ENCODE measurements around the gene COL3A1.

Gene COL3A1

DNA sequence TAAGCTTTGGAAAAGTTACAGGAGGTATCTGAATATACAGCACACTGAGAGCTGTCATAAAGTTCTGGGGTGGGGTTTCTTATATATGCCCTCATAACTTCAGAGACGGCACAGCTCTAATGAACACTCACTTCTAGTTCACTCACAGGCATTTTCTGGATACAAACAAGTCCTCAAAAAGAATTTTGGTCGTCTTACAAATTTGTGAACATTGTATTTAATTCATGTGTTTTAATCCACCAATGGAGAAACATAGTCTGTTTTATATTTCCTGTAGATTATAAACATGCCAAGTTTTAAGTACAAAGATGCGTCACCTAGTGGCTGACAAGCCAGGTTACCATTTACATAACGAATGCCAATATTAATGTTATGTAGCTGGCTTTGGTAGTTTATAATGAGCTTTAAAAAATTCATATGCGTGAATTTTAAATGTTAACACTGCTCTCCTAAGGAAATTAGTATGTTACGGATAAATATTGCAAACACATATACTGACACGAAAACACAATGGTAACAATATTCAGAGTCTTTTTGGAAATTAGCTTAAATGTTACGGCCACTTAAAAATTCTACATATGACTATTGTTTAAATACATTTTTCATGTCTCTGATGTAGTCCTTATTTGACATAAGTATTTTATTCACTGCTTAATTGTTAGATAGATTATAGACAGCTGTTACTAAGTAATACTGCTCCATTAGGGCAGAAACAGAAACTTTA lies 2.5 kb downstream of the COL3A1 start:
- DNase-seq: peak; percentile 64

GRCh38 chr2:188977317-188977716 lies 3.1 kb downstream of the COL3A1 start:
- no peak for DNase-seq

DNA sequence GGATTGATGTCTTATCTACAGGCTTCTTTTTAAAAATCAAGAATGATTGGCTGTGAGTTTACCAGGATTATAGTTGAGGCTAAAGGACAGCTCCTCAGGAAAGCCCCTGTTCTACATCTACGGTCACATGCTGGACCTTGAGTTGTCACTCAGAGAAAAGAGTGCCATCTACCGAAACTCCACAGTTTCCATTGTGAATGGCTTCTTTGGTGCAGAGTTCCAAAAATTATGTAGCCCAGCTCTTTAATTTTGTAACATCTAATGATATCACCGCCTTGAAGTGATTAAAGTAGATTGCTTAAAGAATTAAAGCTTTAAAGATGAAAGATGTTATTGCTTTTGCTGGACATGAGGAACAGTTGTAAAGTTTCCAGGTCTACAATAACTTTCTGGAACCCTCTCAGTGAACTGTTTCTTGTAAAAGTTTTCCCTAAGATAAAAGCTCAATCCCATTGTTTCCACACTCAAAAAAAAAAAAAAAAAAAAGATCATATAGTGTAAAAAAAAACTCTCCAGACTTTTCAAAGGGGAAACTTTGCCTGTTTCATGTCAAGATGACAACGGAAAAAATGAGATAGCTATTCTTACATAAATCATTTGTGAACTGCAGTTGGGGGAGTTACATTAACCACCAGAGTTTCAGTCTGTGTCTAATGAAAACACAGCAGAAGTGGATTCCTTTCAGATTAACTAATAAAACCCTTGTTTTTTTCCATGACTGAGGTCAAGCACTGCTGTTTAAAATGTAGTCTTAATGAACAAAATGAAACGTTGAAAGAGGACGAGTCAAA lies 4.3 kb downstream of the COL3A1 start:
- DNase-seq: peak; percentile 80

GRCh38 chr2:188979187-188980114 lies 5.3 kb downstream of the COL3A1 start:
- DNase-seq: peak; percentile 58

DNA sequence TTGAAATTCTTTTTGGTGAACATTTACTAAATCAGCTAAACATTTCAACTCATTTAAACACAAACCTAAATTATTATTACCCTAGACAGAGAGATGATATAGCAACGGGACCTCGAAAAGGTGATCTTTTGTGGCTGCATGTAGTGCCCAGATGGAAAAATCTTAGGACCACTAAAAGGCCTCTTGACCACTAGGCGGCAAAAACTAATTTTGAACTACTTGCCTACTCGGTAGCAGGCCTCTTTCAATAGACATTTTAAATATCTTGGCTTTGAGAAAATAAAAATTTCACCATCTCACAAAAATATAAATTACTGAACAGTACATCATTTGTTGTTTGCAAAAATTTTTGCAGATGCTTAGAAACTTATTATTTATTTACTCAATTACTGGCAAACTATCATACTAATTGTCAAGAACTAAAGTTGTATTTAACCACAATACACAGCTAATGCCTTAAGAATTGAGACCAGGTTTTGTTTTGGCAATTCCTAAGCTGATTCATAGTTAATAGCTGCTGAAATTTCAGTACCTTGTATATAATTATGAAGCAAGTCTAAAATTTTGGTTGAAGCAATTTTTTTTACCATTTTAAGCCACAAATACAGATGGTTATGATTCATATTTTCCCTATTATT lies 9.4 kb downstream of the COL3A1 start:
- DNase-seq: peak; percentile 69

DNA sequence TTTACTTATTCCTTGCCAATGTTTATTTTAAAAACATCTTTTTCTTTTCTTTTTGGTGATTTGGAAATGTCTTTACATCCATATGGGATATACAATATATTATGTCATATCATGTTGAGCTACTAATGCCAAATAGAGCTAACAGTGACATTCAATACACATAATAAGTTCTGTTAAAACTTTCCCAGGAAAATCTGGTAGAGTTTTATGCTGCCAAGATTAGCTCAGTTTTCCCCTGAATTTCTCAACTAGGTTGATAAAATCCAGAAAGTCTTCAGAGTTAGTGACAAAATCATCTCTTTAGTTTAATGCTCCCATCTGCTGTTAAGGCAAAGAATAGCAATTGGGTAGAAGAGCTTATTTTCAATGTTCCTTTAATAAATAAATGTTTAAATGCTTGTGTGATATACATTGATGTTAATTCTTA lies 9.9 kb downstream of the COL3A1 start:
- DNase-seq: peak; percentile 60

DNA sequence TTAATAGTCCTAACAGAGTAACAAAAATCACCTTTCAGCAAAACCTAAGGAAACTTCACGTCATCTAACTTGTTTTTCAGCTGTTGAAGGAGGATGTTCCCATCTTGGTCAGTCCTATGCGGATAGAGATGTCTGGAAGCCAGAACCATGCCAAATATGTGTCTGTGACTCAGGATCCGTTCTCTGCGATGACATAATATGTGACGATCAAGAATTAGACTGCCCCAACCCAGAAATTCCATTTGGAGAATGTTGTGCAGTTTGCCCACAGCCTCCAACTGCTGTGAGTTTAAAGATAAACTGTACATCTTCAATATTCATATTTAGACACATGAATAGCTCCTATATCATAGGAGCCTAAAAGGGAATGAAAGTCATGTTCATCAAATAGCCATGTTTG lies 10.5 kb downstream of the COL3A1 start:
- peak; percentile 94 for DNase-seq

GRCh38 chr2:188986839-188987238 lies 12.7 kb downstream of the COL3A1 start:
- peak; percentile 68 for DNase-seq

GRCh38 chr2:188993247-188993646 lies 19.1 kb downstream of the COL3A1 start:
- DNase-seq: no peak

DNA sequence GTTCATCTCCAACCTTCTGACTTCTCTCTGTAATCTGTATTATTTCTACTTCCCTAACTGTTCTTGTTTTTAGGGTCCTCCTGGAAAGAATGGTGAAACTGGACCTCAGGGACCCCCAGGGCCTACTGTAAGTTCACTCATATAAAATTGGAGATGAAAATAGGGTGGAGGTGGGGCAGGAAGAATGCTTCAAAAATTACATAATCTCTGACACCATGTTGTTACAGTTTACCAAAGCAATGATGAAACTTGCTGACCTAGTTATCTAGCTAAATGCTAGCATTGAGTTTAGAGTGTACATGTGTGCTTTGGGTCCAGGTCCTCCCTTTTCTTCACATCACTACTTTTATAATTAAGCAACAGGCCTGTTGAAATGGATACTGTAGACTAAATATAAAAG lies 23.1 kb downstream of the COL3A1 start:
- DNase-seq: no peak

- no peak for DNase-seq
Measured at GRCh38 chr2:189000221-189000620, 26.0 kb downstream of the COL3A1 start.

GRCh38 chr2:189002079-189002478 lies 27.9 kb downstream of the COL3A1 start:
- DNase-seq: peak; percentile 85

- no peak for DNase-seq
Measured at GRCh38 chr2:189008555-189009262, 34.5 kb downstream of the COL3A1 start.

- no peak for DNase-seq
Measured at GRCh38 chr2:189010536-189010935, 36.4 kb downstream of the COL3A1 start.

DNA sequence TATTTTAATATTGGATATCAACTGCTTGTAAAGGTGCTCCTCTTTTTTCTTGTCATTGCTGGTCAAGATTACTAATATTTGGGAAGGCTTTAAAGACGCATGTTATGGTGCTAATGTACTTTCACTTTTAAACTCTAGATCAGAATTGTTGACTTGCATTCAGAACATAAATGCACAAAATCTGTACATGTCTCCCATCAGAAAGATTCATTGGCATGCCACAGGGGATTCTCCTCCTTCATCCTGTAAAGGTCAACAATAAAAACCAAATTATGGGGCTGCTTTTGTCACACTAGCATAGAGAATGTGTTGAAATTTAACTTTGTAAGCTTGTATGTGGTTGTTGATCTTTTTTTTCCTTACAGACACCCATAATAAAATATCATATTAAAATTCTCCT lies 38.2 kb downstream of the COL3A1 start:
- DNase-seq: no peak

DNA sequence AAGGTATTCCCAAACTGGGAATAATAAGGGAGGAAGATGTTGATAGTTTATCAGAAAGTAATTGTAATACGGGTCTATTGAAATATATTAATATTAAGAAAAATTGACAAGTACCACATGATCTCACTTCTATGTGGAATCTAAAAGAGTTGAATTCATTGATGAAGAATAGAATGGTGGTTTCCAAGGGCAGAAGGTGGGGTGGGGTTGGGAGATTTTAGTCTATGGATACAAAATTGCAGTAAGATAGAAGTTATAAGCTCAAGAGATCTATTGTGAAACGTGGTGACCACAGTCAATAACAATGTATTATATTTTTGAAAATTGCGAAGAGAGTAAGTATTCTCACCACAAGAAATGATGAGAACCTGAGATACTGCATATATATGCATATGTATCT lies 38.9 kb downstream of the COL3A1 start:
- DNase-seq: no peak

- DNase-seq: no peak
Measured at GRCh38 chr2:189013671-189014448, 39.7 kb downstream of the COL3A1 start.

DNA sequence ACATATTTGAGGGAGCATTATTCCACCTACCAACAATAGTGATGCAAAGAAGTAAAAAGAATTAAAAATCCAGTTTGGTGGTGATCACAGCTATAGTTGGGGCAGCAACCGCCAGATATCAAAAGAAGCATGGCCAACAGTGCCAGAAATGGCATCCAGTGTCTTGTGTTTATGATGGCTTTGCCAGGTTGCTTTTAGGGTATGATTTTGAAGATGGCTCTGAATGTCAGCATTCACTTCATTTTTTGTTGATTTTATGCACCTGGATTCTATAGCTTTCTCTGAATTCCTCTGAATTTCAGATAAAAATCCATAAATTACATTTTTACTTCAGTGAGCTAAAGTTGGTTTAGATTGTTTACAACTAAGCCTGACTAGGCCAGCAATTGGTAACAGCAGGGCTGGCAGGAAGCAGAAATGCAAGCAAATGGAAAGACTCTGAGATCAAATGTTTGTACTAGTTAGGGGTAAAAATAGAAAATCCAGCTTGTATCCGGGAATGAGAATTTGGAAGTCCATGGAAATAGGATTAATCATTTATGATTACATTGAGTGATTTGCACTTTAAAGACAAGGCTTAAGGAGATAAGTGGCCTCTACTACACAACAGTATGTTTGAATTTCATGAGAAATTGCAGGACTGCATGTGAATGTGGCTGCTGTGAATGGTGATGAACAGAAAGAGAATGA lies 40.4 kb downstream of the COL3A1 start:
- DNase-seq: no peak

GRCh38 chr2:189015359-189015758 lies 41.2 kb downstream of the COL3A1 start:
- no peak for DNase-seq

DNA sequence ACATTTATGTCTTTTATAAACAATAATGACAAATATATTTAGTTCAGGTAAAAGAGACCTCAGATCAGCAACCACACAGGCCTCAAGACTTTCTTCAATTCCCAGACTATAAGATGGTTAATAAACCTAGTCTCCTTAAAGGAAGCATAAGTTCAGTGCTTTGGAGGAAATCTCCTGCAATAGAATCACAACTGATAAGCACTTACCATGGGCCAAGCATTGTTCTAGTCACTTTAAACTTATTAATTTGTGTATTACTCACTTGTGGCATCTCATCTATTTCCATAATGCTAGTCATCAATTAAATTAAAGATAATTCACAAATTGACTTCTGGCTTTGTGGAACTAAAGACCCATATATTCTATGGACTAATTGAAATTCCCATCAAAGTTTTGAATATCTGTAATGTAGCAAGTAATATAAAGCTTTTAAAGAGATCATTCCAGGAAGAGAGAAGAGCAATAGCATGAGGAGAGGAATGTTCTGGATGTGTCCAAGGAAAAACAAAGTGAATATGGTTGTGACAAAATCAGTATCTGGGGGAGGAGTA lies 42.2 kb downstream of the COL3A1 start:
- no peak for DNase-seq

All from EL (cell line).